ENCODE results near the gene BCAP29. TPM values are rescaled to one million over a fixed set of nuclear protein-coding genes. Genes with fewer than 3 reads are reported as not detected.
A peak's percentile ranks its signal among the peaks of the same experiment; 100 is the strongest.

BCAP29 gene
- total and polyA plus RNA-seq, 2 donors (not counting 3 experiments of a cell fraction or from before 2014, with no cell fraction given) = 122 to 162 TPM

- Histone ChIP-seq H3K9ac (replicated peaks; ENCODE audit: extremely low read depth, insufficient read depth, low read length) (no peak overlapping the region), H2AFZ (ENCODE audit: low read depth, low read length) (no peak overlapping the region), H3K79me2 (ENCODE audit: control insufficient read depth, insufficient read depth, low read length) (peaks cover 2% of the 10 kb centered on the region), H3K4me2 (ENCODE audit: insufficient read depth, low read length) (no peak overlapping the region), H3K36me3 (ENCODE audit: control insufficient read depth in 2 of 2, extremely low read depth in 1 of 2, insufficient read depth in 2 of 2, low read length in 2 of 2) (peaks cover 3 to 13% of the 10 kb centered on the region in 2 experiments), H3K27ac (ENCODE audit: insufficient read depth, low read depth, low read length) (peak overlapping the region; percentile 97), H3K4me1 (ENCODE audit: control insufficient read depth, extremely low read depth, insufficient read depth, low read length) (peaks cover 50% of the 10 kb centered on the region), H3K9me3 (replicated peaks; ENCODE audit: control insufficient read depth, insufficient read depth, low read length) (no peaks in the 10 kb centered on the region), H3K9me1 (replicated peaks; ENCODE audit: control insufficient read depth, extremely low read depth, insufficient read depth, low read length) (no peaks in the 10 kb centered on the region), H3K4me3 (replicated peaks in 1 of 3; ENCODE audit: insufficient read depth in 1 of 3, low read depth in 1 of 3, low read length in 3 of 3) (no peak overlapping the region), H4K20me1 (replicated peaks; ENCODE audit: control insufficient read depth, extremely low read depth, insufficient read depth, low read length) (no peaks in the 10 kb centered on the region), H3K27me3 (ENCODE audit: control insufficient read depth in 2 of 2, insufficient read depth in 2 of 2, low read length in 2 of 2) (no peaks in the 10 kb centered on the region)
- ChIA-PET POLR2A (no interaction called here), CTCF (interaction anchor here (1.4 kb wide), 1 partner anchor 63 kb away, joined by 5 read pairs; the partner anchor contains the start of gene SLC26A4)
- TF ChIP-seq EZH2 (IDR thresholded peaks at IDR 0.05; ENCODE audit: borderline replicate concordance, low read depth, low read length, severe bottlenecking) (no peak), POLR2AphosphoS5 (IDR thresholded peaks at IDR 0.05; ENCODE audit: insufficient read depth, low read depth, low read length) (no peak), JUN (IDR thresholded peaks at IDR 0.05; ENCODE audit: borderline replicate concordance, insufficient read depth, insufficient read length, low read depth) (no peak), MAX (IDR thresholded peaks at IDR 0.05; ENCODE audit: insufficient read depth, insufficient read length) (no peak), POLR2A (IDR thresholded peaks at IDR 0.05; ENCODE audit: low read depth, low read length) (no peak), CTCF (IDR thresholded peaks at IDR 0.05; ENCODE audit: extremely low read depth in 1 of 2, insufficient read depth in 1 of 2, low read depth in 1 of 2, low read length in 2 of 2) (no peak), FOS (IDR thresholded peaks at IDR 0.05; ENCODE audit: borderline replicate concordance, insufficient read depth, low read length) (no peak), GATA2 (IDR thresholded peaks at IDR 0.05; ENCODE audit: insufficient read depth, insufficient read length, low read depth, low read length) (no peak), MYC (IDR thresholded peaks at IDR 0.05; ENCODE audit: low read depth, low read length) (no peak)
- no peak for DNase-seq (ENCODE audit: low read depth, low spot score)
- dilution Hi-C loops (cut with MboI; ENCODE audit: extremely low pct_ligation_motif_present, low sequenced_read_pairs) = no loop called here
- BruUV-seq (replicated peaks) = no TSS peak
- intact Hi-C loops (cut with micrococcal nuclease) = loop anchor here (2.0 to 10.0 kb wide), 3 partner anchors 95 to 1061 kb away; no protein-coding TSS in a partner anchor
- FAIRE-seq = no peak
These were observed 17.9 kb downstream of the BCAP29 start for GRCh38 chr7:107597953-107598352.

Measured in endothelial cell of umbilical vein (primary cell).